ENCODE results near the gene USP48.

Gene USP48

GRCh38 chr1:21668232-21668950 is 114.6 kb downstream of the USP48 start:
- DNase-seq (ENCODE audit: low spot score) = no peak

- no peak for DNase-seq (ENCODE audit: low spot score)
Measured at GRCh38 chr1:21667348-21668231, 115.4 kb downstream of the USP48 start.

GRCh38 chr1:21666576-21667320 is 116.2 kb downstream of the USP48 start:
- no peak for DNase-seq (ENCODE audit: low spot score)

GRCh38 chr1:21665711-21666575 is 117.0 kb downstream of the USP48 start:
- no peak for DNase-seq (ENCODE audit: low spot score)

GRCh38 chr1:21664806-21665588 is 118.0 kb downstream of the USP48 start:
- no peak for DNase-seq (ENCODE audit: low spot score)

GRCh38 chr1:21663951-21664805 is 118.8 kb downstream of the USP48 start:
- DNase-seq (ENCODE audit: low spot score) = no peak

GRCh38 chr1:21663248-21663950 is 119.5 kb downstream of the USP48 start:
- DNase-seq (ENCODE audit: low spot score) = no peak

GRCh38 chr1:21662426-21663247 is 120.3 kb downstream of the USP48 start:
- no peak for DNase-seq (ENCODE audit: low spot score)

- no peak for DNase-seq (ENCODE audit: low spot score)
Measured at GRCh38 chr1:21661886-21662285, 121.1 kb downstream of the USP48 start.

- DNase-seq (ENCODE audit: low spot score) = no peak
Measured at GRCh38 chr1:21659924-21660326, 123.0 kb downstream of the USP48 start.

- peak; percentile 100 for DNase-seq (ENCODE audit: low spot score)
Measured at GRCh38 chr1:21659099-21659923, 123.6 kb downstream of the USP48 start.

GRCh38 chr1:21657456-21658190 is 125.3 kb downstream of the USP48 start:
- DNase-seq (ENCODE audit: low spot score) = no peak

GRCh38 chr1:21655748-21656147 is 127.2 kb downstream of the USP48 start:
- DNase-seq (ENCODE audit: low spot score) = peak; percentile 75

- no peak for DNase-seq (ENCODE audit: low spot score)
Measured at GRCh38 chr1:21655259-21655658, 127.7 kb downstream of the USP48 start.

GRCh38 chr1:21654209-21654608 is 128.7 kb downstream of the USP48 start:
- DNase-seq (ENCODE audit: low spot score) = no peak

- no peak for DNase-seq (ENCODE audit: low spot score)
Measured at GRCh38 chr1:21653744-21654100, 129.2 kb downstream of the USP48 start.

Data from iPS-NIHi11 (cell line).